HCT116 (cell line): ENCODE results near the gene TRIM38. TPM values are rescaled to one million over a fixed set of nuclear protein-coding genes. Genes with fewer than 3 reads are reported as not detected.

Experiments
- ATAC-seq: fragments of 200-7000 bp; cut with Tn5 transposase; 2 replicates; pipeline ENCODE4 v1.9.1; 2020; ENCODE audit warnings: mild to moderate bottlenecking, moderate library complexity
- BruUV-seq: library from RNA; stranded (reverse); fragments of 400-500 nt; replicated peaks from 2 replicates; lab custom pipeline; 2021; lab: Mats Ljungman, UMichigan
- CTCF ChIA-PET: fragments of 300-600 bp; sonication (Branson Sonifier 250); formaldehyde crosslinking; loops from one replicate; lab custom pipeline; 2021; ENCODE audit warnings: antibody characterized with exemption; lab: Charles Lee
- POLR2A ChIA-PET: fragments of 300-600, 350-600 bp; sonication (Branson Sonifier 250); formaldehyde crosslinking; loops from one replicate; lab custom pipeline; 2021; ENCODE audit warnings: antibody characterized with exemption; lab: Charles Lee
- RAD21 ChIA-PET, 2 experiments: fragments of 300-600 bp; sonication (Branson Sonifier 250); formaldehyde crosslinking; loops; one replicate each; lab custom pipeline; 2023; ENCODE audit warnings: low total read pairs in 2 of 2; ENCODE audit not compliant: uncharacterized antibody in 2 of 2, unreplicated experiment in 2 of 2, low non-redundant PET in 1 of 2; lab: Charles Lee
- DNase-seq: peaks from one replicate; pipeline ENCODE4 v3.0.0-alpha.2; 2010; ENCODE audit warnings: low read depth, low spot score
- H2AFZ ChIP-seq: fragments of 200-600 bp; shearing (Covaris generic), sonication (generic); 2 replicates; pipeline ENCODE4 v1.6.1; 2017; ENCODE audit warnings: low read depth, mixed run types, mixed read lengths, antibody characterized with exemption, low read length; ENCODE audit not compliant: poor library complexity, severe bottlenecking
- H3K27ac ChIP-seq: 2 replicates; pipeline ENCODE4 v1.5.1; 2012; ENCODE audit warnings: low read depth, low read length
- H3K27me3 ChIP-seq: fragments of 200-600 bp; sonication (generic); 2 replicates; pipeline ENCODE4 v1.6.1; 2016; ENCODE audit warnings: mixed run types, low read length, mixed read lengths; ENCODE audit not compliant: insufficient read depth
- H3K36me3 ChIP-seq, 2 experiments: fragments of 200-500 bp in 1 of 2; fragments of 200-600 bp in 1 of 2; sonication (Bioruptor generic) in 1 of 2; sonication (generic) in 1 of 2; 2 replicates each; pipeline versions ENCODE4 v1.5.1 to v1.6.1; 2014 to 2016; ENCODE audit warnings: low read length in 2 of 2, inconsistent platforms in 1 of 2, mixed read lengths in 1 of 2, mixed run types in 1 of 2; ENCODE audit not compliant: insufficient read depth in 2 of 2, control insufficient read depth in 1 of 2
- H3K4me1 ChIP-seq, 2 experiments: fragments of 200-600 bp in 1 of 2; sonication (generic) in 1 of 2; 2 replicates each; pipeline versions ENCODE4 v1.5.1 to v1.6.1; 2012 to 2017; ENCODE audit warnings: low read length in 2 of 2, inconsistent platforms in 1 of 2, mild to moderate bottlenecking in 1 of 2, mixed read lengths in 1 of 2, mixed run types in 1 of 2, moderate library complexity in 1 of 2; ENCODE audit not compliant: insufficient read depth in 2 of 2, control insufficient read depth in 1 of 2
- H3K4me2 ChIP-seq: fragments of 200-600 bp; sonication (generic); 2 replicates; pipeline ENCODE4 v1.6.1; 2017; ENCODE audit warnings: mixed run types, low read length, mixed read lengths
- H3K4me3 ChIP-seq, 2 experiments: fragments of 200-600 bp in 1 of 2; sonication (generic) in 1 of 2; replicated peaks in 1 of 2; 2 replicates each; pipeline ENCODE4 v1.5.1; 2011 to 2016; ENCODE audit warnings: low read length in 2 of 2, control low read depth in 1 of 2, low read depth in 1 of 2, mild to moderate bottlenecking in 1 of 2, mixed read lengths in 1 of 2, mixed run types in 1 of 2
- H3K79me2 ChIP-seq: fragments of 200-600 bp; sonication (generic); 2 replicates; pipeline ENCODE4 v1.6.1; 2017; ENCODE audit warnings: mild to moderate bottlenecking, mixed run types, low read length, moderate library complexity, mixed read lengths; ENCODE audit not compliant: insufficient read depth
- H3K9ac ChIP-seq: fragments of 200-600 bp; sonication (generic); 2 replicates; pipeline ENCODE4 v1.6.1; 2016; ENCODE audit warnings: low read length, mixed read lengths
- H3K9me2 ChIP-seq: fragments of 200-600 bp; sonication (generic), shearing (Covaris generic); 2 replicates; pipeline ENCODE4 v1.6.1; 2017; ENCODE audit warnings: mixed run types, mild to moderate bottlenecking, moderate library complexity; ENCODE audit not compliant: insufficient read depth
- H3K9me3 ChIP-seq, 2 experiments: fragments of 200-500 bp in 1 of 2; fragments of 200-600 bp in 1 of 2; sonication (Bioruptor generic) in 1 of 2; sonication (generic) in 1 of 2; 2 replicates each; pipeline ENCODE4 v1.6.1; 2014 to 2017; ENCODE audit warnings: low read length in 2 of 2, mixed read lengths in 2 of 2, inconsistent platforms in 1 of 2, low read depth in 1 of 2, mild to moderate bottlenecking in 1 of 2, mixed run types in 1 of 2, moderate library complexity in 1 of 2; ENCODE audit not compliant: control insufficient read depth in 1 of 2, insufficient read depth in 1 of 2
- H4K20me1 ChIP-seq: fragments of 200-600 bp; sonication (generic), shearing (Covaris generic); 2 replicates; pipeline ENCODE4 v1.6.1; 2017; ENCODE audit warnings: mixed run types, mild to moderate bottlenecking, moderate library complexity; ENCODE audit not compliant: insufficient read depth
- CEBPB ChIP-seq: IDR thresholded peaks from 2 replicates; pipeline ENCODE4 v1.6.1; 2012; ENCODE audit warnings: low read depth
- CTCF ChIP-seq, 3 experiments: fragments of 200-600 bp in 1 of 3; sonication (generic) in 1 of 3; IDR thresholded peaks in 2 of 3; conservative IDR thresholded peaks in 1 of 3; 2 replicates each; pipeline ENCODE4 v1.5.1; 2012 to 2017; ENCODE audit warnings: low read depth in 2 of 3, low read length in 2 of 3, antibody characterized with exemption in 1 of 3, borderline replicate concordance in 1 of 3, control low read depth in 1 of 3, mild to moderate bottlenecking in 1 of 3, mixed read lengths in 1 of 3, mixed run types in 1 of 3, moderate library complexity in 1 of 3; ENCODE audit not compliant: insufficient read depth in 1 of 3
- ELF1 ChIP-seq: IDR thresholded peaks from 2 replicates; pipeline ENCODE4 v1.6.1; 2012; ENCODE audit warnings: low read depth, borderline replicate concordance
- EZH2phosphoT487 ChIP-seq: fragments of 200-600 bp; IDR thresholded peaks from 2 replicates; pipeline ENCODE4 v1.6.1; 2018; ENCODE audit warnings: antibody characterized with exemption, borderline replicate concordance
- JUND ChIP-seq: IDR thresholded peaks from 2 replicates; pipeline ENCODE4 v1.6.1; 2012
- REST ChIP-seq: IDR thresholded peaks from 2 replicates; pipeline ENCODE4 v1.6.1; 2012; ENCODE audit warnings: low read depth
- SP1 ChIP-seq: IDR thresholded peaks from 2 replicates; pipeline ENCODE4 v1.6.1; 2012; ENCODE audit warnings: low read depth
- SRF ChIP-seq: IDR thresholded peaks from 2 replicates; pipeline ENCODE4 v1.6.1; 2012; ENCODE audit warnings: low read depth
- ZBTB33 ChIP-seq: IDR thresholded peaks from 2 replicates; pipeline ENCODE4 v1.6.1; 2011; ENCODE audit warnings: mild to moderate bottlenecking, low read length, moderate library complexity; ENCODE audit not compliant: insufficient replicate concordance; ENCODE audit errors: extremely low read depth
- intact Hi-C: fragments of 100-400 bp; cut with micrococcal nuclease; formaldehyde crosslinking; loops from 2 replicates; pipeline ENCODE4 v1.10.0; 2022
- total RNA-seq: library from RNA; stranded (reverse); gene quantifications from one replicate; pipeline ENCODE4 v1.2.1, GENCODE V29; 2021; ENCODE audit not compliant: unreplicated experiment
- TF ChIP-seq, protein P1 (sequence below): IDR thresholded peaks from 2 replicates; pipeline ENCODE4 v1.6.1; 2012

Gene TRIM38
- total RNA-seq, 1 experiment from 2014 or later, result 9.6 TPM

DNA sequence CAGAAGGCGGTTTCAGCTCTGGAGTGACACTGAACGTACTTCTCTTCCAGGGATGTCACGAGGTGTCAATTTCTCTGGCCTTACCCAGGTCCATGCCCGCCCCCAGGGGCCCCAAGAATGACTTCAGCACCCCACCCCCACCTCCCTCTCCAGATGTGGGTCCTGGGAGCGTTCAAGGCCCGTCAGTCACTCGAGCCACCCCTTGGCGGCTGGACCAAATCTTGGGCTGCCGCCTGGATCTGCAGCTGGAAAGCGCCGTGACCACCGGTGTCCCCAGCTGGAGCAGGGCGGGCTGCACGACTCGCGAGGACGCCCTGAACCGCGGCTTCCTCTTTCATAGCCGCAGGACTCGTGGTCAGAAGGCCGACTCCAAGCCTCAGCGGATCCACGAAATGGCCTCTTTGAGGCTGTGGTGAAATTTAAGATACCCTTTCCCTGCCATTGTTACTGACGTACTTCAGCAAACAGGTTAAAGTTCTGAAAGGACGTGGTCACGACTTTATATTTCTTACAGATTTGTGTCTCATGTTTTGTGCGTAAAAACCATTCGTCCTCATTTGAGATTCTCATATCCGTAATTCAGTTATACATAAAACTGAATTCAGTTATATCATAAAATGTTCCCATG, 29.3 kb downstream of the TRIM38 start:
- H2AFZ ChIP-seq, result no peak overlapping the region
- TSS peak; percentile 87 for BruUV-seq
- intact Hi-C loops, result loop anchor here (10.0 kb wide), 1 partner anchor 277 kb away; no protein-coding TSS in a partner anchor
- no peaks in the 10 kb centered on the region for H4K20me1 ChIP-seq
- no peaks in the 10 kb centered on the region for H3K27me3 ChIP-seq
- ChIA-PET CTCF (interaction anchor here (1.0 to 3.8 kb wide), 14 partner anchors 9 to 266 kb away, joined by 3 to 20 read pairs (median 5); partner anchors contain the start of gene TRIM38), POLR2A (interaction anchor here (0.9 to 2.1 kb wide), 9 partner anchors 10 to 42 kb away, joined by 3 to 8 read pairs (median 4); partner anchors contain the start of gene TRIM38), RAD21 (no interaction called here)
- H3K9me2 ChIP-seq, result no peaks in the 10 kb centered on the region
- ATAC-seq (no peak), DNase-seq (no peak)
- no peaks in the 10 kb centered on the region for H3K36me3 ChIP-seq
- TF ChIP-seq, protein P1, sequence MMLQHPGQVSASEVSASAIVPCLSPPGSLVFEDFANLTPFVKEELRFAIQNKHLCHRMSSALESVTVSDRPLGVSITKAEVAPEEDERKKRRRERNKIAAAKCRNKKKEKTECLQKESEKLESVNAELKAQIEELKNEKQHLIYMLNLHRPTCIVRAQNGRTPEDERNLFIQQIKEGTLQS, result no peak
- TF ChIP-seq CEBPB (no peak), SRF (no peak), EZH2phosphoT487 (no peak), REST (no peak), CTCF (IDR thresholded peaks at IDR 0.05 in 2 of 3, conservative IDR thresholded peaks at IDR 0.05 in 1 of 3; ENCODE audit: borderline replicate concordance in 1 of 3, insufficient read depth in 1 of 3, low read depth in 2 of 3, low read length in 2 of 3) (no peak), JUND (no peak), SP1 (no peak), ZBTB33 (no peak), ELF1 (no peak)
- H3K27ac ChIP-seq, result peak overlapping the region; percentile 55; the same call in 1 of the 2 replicates
- peak overlapping the region; percentile 78 for H3K4me2 ChIP-seq
- H3K9ac ChIP-seq, result peak overlapping the region; percentile 73
- H3K4me1 ChIP-seq, result peaks cover 6 to 15% of the 10 kb centered on the region in 2 experiments; a peak in 3 of 4 replicates
- H3K4me3 ChIP-seq, result peak overlapping the region; percentile 21 to 65
- H3K79me2 ChIP-seq, result peaks cover 12% of the 10 kb centered on the region
- H3K9me3 ChIP-seq, result no peaks in the 10 kb centered on the region
